Astrocyte (in vitro differentiated cells and primary cell): Measurements from ENCODE around the gene BMAL2.

Source experiments
- CTCF ChIP-seq: IDR thresholded peaks from 2 replicates; pipeline ENCODE4 v1.5.1; 2011; ENCODE audit warnings: low read depth, mild to moderate bottlenecking, inconsistent platforms, low read length, moderate library complexity; ENCODE audit not compliant: insufficient read depth
- EZH2 ChIP-seq: IDR thresholded peaks from 2 replicates; pipeline ENCODE4 v1.6.1; 2012; ENCODE audit warnings: mild to moderate bottlenecking, low read length, inconsistent platforms; ENCODE audit not compliant: insufficient read depth

GRCh38 chr12:27284751-27285150 is 47.9 kb upstream of the BMAL2 start:
- no peak for TF ChIP-seq CTCF
- no peak for TF ChIP-seq EZH2
